ENCODE measurements around the gene C2orf76.

DNA sequence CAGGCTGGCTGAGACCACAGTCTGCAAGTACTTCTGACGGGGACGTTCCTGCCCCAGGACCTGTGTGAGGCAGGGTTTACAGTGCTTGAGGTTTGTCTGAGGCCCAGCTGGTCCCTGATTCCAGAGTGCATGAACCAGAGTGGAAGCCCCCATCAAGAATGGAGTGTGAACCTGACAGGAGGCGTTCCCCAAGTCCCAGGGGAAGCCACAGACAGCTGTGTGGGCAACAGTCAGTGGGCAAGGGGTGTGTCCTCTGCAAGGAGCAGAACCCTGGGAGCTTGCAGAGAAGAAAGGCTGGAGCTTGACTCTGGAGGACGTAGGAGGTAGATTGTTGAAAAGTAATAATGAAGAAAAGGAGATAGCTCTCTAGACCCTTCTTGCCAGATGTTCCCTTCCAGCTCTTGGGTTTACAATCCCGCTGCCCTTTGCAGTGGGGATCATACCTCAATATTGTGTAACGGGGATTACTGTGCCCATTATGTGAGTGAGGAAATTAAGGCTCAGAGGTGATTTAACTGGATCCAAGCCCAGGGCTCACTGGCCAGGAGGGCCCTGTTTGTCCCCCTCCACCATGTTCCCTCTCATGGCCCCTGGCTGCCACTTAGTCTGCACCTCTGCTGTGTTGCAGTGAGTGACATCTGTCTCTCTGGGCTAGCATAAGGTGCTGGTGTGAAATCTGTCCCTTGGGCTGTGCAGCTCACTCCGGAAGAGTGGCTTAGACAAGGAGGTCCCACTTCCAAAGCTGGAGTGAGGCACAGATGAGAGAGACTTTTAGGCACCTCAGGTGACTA is 6.3 kb upstream of the C2orf76 start:
- TF ChIP-seq, protein P1, sequence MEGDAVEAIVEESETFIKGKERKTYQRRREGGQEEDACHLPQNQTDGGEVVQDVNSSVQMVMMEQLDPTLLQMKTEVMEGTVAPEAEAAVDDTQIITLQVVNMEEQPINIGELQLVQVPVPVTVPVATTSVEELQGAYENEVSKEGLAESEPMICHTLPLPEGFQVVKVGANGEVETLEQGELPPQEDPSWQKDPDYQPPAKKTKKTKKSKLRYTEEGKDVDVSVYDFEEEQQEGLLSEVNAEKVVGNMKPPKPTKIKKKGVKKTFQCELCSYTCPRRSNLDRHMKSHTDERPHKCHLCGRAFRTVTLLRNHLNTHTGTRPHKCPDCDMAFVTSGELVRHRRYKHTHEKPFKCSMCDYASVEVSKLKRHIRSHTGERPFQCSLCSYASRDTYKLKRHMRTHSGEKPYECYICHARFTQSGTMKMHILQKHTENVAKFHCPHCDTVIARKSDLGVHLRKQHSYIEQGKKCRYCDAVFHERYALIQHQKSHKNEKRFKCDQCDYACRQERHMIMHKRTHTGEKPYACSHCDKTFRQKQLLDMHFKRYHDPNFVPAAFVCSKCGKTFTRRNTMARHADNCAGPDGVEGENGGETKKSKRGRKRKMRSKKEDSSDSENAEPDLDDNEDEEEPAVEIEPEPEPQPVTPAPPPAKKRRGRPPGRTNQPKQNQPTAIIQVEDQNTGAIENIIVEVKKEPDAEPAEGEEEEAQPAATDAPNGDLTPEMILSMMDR (IDR thresholded peaks at IDR 0.05): no peak
- no peak for TF ChIP-seq POLR2A (IDR thresholded peaks at IDR 0.05)

Data from adrenal gland (tissue), 5 donors.